ENCODE data around the gene ZDHHC18.

The ZDHHC18 gene

DNA sequence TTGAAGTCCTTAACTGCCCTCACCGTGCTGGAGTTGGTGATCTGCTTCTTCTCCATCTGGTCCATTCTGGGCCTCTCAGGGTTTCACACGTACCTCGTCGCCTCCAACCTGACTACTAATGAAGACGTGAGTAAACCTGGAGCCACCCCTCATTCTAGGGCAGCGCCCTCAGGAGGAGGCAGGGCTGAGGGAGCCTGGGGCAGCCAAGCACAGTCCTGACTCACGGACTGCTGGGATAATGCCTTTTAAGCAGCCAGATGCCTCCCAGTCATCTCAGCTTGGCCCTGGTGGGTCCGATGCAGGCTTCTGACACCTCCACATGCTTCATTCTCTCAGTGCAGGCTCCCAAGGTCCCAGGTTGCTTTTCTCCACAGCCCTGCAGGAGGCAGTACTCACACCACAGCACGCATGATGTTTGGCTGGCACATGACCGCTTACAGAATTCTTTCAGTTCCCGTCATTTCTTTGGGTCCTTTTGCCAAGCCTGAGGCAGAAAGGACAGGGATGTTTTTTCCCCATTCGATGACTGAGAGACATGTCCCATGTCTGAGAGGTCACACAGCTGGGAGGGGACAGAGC lies 24.7 kb downstream of the ZDHHC18 start:
- DNase-seq (ENCODE audit: insufficient read length, low spot score) (no peak), FAIRE-seq (no peak)
- TF ChIP-seq, protein P1, sequence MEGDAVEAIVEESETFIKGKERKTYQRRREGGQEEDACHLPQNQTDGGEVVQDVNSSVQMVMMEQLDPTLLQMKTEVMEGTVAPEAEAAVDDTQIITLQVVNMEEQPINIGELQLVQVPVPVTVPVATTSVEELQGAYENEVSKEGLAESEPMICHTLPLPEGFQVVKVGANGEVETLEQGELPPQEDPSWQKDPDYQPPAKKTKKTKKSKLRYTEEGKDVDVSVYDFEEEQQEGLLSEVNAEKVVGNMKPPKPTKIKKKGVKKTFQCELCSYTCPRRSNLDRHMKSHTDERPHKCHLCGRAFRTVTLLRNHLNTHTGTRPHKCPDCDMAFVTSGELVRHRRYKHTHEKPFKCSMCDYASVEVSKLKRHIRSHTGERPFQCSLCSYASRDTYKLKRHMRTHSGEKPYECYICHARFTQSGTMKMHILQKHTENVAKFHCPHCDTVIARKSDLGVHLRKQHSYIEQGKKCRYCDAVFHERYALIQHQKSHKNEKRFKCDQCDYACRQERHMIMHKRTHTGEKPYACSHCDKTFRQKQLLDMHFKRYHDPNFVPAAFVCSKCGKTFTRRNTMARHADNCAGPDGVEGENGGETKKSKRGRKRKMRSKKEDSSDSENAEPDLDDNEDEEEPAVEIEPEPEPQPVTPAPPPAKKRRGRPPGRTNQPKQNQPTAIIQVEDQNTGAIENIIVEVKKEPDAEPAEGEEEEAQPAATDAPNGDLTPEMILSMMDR (IDR thresholded peaks at IDR 0.05; ENCODE audit: insufficient read depth, missing control alignments), result no peak

DNA sequence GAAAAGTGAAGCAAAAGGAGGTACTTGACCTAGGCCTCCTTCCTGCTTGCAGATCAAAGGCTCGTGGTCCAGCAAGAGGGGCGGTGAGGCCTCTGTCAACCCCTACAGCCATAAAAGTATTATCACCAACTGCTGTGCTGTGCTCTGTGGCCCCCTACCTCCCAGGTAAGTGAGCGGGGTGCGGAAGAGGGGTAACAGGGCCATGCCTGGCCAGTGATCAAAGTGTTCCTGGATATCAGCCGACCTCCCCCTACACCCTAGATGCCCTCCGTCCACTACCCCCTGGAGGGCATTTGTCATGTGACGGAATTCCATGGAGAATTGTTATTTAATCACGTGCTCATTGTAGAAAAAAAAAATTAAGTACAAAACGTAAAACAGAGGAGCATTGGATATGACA lies 26.2 kb downstream of the ZDHHC18 start:
- FAIRE-seq (no peak), DNase-seq (ENCODE audit: insufficient read length, low spot score) (no peak)
- TF ChIP-seq, protein P1 (IDR thresholded peaks at IDR 0.05; ENCODE audit: insufficient read depth, missing control alignments), result no peak

DNA sequence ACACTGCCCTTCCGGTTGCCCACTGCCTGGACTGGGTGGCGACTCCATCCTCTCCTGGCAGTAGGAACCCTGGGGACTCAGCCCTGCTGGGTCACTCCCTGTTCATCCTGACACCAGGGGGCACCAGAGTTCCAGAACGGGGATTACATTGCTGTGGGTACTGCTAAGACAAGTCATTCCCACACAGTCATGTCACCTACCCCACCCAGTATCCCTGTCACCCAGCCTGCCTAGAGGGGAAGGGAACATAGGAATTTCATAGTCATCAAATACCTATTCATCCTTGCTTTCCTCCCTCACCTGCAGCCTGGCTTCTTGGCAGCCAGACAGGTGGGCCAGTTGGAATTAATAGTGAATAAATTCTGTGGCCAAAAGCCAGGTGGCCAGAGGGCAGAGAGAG lies 26.7 kb downstream of the ZDHHC18 start:
- TF ChIP-seq, protein P1 (IDR thresholded peaks at IDR 0.05; ENCODE audit: insufficient read depth, missing control alignments), result peak; percentile 80
- peak; percentile 83 for DNase-seq (ENCODE audit: insufficient read length, low spot score)
- FAIRE-seq, result no peak

DNA sequence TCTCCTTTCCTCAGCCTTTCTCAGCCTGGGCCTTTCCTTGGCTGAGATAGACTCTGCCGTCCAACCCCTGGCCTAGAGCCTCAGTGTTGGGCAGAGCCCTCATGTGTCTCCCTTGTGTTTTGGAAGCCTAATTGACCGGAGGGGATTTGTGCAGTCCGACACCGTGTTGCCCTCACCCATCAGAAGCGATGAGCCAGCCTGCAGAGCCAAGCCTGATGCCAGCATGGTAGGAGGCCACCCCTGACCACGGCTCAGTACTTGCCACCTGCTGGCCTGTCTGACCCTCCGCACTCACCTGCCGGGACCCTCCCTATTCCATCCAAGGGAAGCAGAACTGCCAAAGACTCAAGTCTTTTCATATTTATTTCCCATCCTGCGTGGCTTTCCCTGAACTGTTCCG lies 27.1 kb downstream of the ZDHHC18 start:
- FAIRE-seq (no peak), DNase-seq (ENCODE audit: insufficient read length, low spot score) (no peak)
- TF ChIP-seq, protein P1 (IDR thresholded peaks at IDR 0.05; ENCODE audit: insufficient read depth, missing control alignments), result no peak

DNA sequence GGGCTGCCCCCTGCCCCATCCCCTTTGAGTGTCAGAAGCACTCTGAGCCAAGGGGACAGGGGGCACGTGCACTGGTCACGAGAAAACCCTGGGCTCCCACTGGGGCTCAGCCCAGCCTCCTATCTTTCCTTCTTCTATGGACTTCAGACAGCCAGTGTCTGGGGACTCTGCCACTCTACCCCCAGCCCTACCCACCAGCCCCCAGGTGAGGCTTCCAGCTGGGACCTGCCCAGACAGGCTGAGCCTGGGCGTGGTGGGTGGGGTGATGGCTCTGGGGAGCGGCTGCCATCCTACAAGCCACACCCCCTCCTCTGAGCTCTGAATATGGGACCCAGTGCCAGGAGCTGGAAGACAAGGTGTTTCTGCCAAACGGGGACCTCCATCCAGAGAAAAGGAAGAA lies 28.4 kb downstream of the ZDHHC18 start:
- DNase-seq (ENCODE audit: insufficient read length, low spot score), result no peak
- TF ChIP-seq, protein P1 (IDR thresholded peaks at IDR 0.05; ENCODE audit: insufficient read depth, missing control alignments), result no peak
- FAIRE-seq, result no peak

DNA sequence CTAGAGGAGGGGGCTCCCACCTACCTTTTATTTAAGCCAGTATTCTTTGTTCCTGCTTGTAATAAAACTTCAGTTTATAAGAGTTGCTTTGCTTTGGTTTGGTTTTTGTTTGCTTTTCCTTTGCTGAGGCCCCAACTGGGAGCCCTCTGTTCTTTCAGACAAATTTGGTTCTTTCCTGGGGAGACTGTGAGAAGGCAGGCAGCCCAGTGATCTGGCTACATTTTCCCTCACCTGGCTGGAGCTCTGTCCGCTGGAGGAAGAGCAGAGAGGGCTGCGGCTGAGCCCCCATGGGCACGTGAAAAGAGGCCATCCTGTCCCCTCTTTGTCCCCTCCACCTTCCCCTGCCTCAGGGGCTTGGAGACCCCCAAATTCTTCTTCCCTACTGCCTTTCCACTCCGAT lies 29.1 kb downstream of the ZDHHC18 start:
- DNase-seq (ENCODE audit: insufficient read length, low spot score) (no peak), FAIRE-seq (no peak)
- TF ChIP-seq, protein P1 (IDR thresholded peaks at IDR 0.05; ENCODE audit: insufficient read depth, missing control alignments), result no peak

DNA sequence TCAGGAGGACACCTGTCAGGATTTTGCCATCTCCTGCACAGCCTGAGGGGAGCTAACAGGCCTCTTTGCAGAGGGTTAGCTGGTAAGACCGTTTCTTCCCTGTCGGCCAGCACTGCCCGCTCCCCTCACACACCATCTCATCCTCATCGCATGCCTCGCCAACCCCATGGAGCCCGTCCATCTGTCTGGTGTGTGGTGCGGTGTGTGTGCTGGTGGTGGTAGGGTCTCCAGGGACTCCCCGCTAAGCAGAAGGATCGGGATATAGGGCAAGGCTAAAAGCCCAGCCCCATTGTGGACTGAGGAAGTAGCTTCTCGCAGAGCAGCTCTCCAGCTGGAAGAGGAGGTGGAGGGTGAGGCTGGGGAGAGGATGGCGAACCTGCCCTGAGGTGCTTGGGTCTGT lies 29.7 kb downstream of the ZDHHC18 start:
- FAIRE-seq, result no peak
- TF ChIP-seq, protein P1 (IDR thresholded peaks at IDR 0.05; ENCODE audit: insufficient read depth, missing control alignments), result no peak

More for the DNA sequence above, 29.7 kb downstream of the ZDHHC18 start:
- no peak for DNase-seq (ENCODE audit: insufficient read length, low spot score)
